ENCODE results near the gene CNIH3.
"Not testable (repeated sequence)": the region's sequence is repeated elsewhere in the genome, so short reads cannot be mapped to it uniquely, and the experiment has no call there.

CNIH3 gene

DNA sequence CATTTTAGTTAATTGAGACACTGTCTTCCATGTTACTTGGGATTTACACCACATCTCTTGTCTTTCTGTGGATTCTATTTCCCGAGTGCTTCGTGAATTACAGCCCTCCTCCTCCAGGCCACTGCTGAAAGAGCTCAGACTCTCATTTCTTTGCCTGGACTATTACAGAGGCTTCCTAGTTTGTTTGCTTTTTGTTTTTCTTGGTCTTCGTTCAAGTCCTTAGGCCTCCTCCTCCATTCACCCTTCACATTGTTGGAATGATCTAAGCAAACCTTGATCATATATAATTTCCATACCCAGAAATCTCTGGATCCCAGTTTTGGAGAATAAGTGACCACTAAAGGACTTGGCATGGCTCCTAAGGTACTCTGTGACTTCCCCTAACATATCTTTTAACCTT is 94.1 kb downstream of the CNIH3 start:
- DNase-seq = no peak
- Mint-ChIP-seq H3K4me3 (no peak overlapping the region), H3K4me1 (peaks cover 30% of the 10 kb centered on the region), H3K36me3 (ENCODE audit: low read depth) (no peaks in the 10 kb centered on the region), H3K9me3 (no peaks in the 10 kb centered on the region), H3K27ac (no peak overlapping the region), H3K27me3 (ENCODE audit: low read depth, poor library complexity) (peaks cover 12% of the 10 kb centered on the region)
- TF ChIP-seq, protein P1, sequence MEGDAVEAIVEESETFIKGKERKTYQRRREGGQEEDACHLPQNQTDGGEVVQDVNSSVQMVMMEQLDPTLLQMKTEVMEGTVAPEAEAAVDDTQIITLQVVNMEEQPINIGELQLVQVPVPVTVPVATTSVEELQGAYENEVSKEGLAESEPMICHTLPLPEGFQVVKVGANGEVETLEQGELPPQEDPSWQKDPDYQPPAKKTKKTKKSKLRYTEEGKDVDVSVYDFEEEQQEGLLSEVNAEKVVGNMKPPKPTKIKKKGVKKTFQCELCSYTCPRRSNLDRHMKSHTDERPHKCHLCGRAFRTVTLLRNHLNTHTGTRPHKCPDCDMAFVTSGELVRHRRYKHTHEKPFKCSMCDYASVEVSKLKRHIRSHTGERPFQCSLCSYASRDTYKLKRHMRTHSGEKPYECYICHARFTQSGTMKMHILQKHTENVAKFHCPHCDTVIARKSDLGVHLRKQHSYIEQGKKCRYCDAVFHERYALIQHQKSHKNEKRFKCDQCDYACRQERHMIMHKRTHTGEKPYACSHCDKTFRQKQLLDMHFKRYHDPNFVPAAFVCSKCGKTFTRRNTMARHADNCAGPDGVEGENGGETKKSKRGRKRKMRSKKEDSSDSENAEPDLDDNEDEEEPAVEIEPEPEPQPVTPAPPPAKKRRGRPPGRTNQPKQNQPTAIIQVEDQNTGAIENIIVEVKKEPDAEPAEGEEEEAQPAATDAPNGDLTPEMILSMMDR (IDR thresholded peaks at IDR 0.05) = no peak

DNA sequence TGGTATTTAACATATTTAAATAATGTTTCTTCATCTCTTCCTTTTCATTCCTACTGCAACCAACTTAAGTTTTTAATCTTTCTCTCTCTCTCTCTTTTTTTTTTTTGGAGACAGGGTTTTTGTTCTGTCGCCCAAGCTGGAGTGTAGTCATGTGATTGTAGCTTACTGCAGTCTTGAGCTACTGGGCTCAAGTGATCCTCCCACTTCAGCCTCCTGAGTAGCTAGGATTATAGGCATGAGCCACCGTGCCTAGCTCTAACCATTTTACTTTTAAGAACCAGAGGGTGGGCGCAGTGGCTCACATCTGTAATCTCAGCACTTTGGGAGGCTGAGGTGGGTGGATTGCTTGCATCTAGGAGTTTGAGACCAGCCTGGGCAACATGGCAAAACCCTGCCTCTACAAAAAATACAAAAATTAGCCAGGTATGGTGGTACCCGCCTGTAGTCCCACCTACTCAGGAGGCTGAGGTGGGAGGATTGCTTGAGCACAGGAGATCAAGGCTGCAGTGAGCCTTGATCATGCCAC is 95.2 kb downstream of the CNIH3 start:
- DNase-seq; H3K4me3 Mint-ChIP-seq; H3K27ac Mint-ChIP-seq; H3K36me3 Mint-ChIP-seq (ENCODE audit: low read depth); H3K27me3 Mint-ChIP-seq (ENCODE audit: low read depth, poor library complexity); H3K9me3 Mint-ChIP-seq: not testable (repeated sequence)
- H3K4me1 Mint-ChIP-seq = peaks cover 36% of the 10 kb centered on the region

DNA sequence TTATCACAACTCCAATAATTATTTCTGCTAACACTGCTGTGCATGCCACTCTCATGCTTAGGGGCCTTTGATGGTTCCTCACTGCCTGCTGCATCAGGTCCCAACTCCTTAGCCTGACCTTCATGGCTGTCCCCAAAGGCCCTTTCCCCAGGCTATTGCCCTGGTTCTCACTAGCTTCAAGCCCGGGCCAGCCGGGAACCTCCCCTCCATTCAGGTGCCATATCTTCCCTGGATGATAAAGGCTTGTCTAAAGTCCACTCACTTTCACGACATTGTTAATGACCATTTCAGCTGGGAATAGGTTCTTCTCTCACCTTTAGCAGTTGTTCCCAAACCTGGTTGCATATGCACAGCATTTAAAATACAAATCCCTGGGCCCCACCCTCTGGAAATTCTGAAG is 95.8 kb downstream of the CNIH3 start:
- TF ChIP-seq, protein P1 (IDR thresholded peaks at IDR 0.05) = no peak
- Mint-ChIP-seq H3K36me3 (ENCODE audit: low read depth) (no peaks in the 10 kb centered on the region), H3K27ac (no peak overlapping the region), H3K27me3 (ENCODE audit: low read depth, poor library complexity) (peaks cover 9% of the 10 kb centered on the region), H3K4me1 (peaks cover 36% of the 10 kb centered on the region), H3K4me3 (no peak overlapping the region), H3K9me3 (no peaks in the 10 kb centered on the region)
- no peak for DNase-seq

DNA sequence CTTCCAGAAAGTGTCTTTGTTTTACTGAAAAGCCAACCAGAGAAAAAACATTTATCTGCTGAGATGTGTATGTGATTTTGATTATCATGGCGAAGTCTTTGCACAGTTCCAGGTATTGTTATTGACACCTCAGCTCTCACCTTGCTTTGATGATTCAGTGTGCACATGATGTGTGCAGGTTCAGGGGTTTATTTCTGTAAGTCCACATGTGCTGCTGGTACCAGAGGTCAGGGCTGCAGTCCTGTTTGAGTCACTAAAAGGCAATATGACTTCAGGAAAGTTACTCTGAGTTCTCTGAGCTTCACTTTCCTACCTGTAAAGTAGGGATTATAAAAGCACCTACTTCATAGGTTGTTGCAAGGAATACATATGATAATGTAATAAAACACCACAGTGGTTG is 97.1 kb downstream of the CNIH3 start:
- DNase-seq = no peak
- H3K4me1 Mint-ChIP-seq = peaks cover 37% of the 10 kb centered on the region
- H3K36me3 Mint-ChIP-seq (ENCODE audit: low read depth) = no peaks in the 10 kb centered on the region
- peaks cover 4% of the 10 kb centered on the region for H3K27me3 Mint-ChIP-seq (ENCODE audit: low read depth, poor library complexity)
- TF ChIP-seq, protein P1 (IDR thresholded peaks at IDR 0.05) = no peak
- H3K27ac Mint-ChIP-seq = no peak overlapping the region
- no peaks in the 10 kb centered on the region for H3K9me3 Mint-ChIP-seq
- H3K4me3 Mint-ChIP-seq = no peak overlapping the region

DNA sequence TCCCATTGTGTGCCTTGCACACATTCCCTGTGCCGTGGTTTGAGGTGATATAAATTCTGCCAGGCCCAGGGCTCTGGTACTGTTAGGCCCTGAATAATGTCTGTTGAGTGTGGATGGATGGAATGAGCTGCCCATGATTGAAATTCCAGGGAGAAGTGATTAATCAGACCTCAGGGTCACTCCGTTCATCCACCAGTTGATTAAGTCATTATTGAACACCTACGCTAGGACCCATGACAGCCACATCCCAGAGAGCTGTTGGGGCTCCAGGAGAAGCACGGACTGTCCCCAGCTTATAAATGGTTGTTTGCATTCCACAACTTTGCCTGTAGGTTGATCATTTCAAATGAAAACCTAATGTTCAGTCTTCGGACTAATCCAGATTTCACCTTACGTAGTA is 98.4 kb downstream of the CNIH3 start:
- TF ChIP-seq, protein P1 (IDR thresholded peaks at IDR 0.05) = no peak
- H3K4me3 Mint-ChIP-seq = no peak overlapping the region
- peaks cover 36% of the 10 kb centered on the region for H3K4me1 Mint-ChIP-seq
- peaks cover 4% of the 10 kb centered on the region for H3K27me3 Mint-ChIP-seq (ENCODE audit: low read depth, poor library complexity)
- DNase-seq = no peak
- H3K9me3 Mint-ChIP-seq = no peaks in the 10 kb centered on the region
- no peaks in the 10 kb centered on the region for H3K36me3 Mint-ChIP-seq (ENCODE audit: low read depth)
- H3K27ac Mint-ChIP-seq = no peak overlapping the region

DNA sequence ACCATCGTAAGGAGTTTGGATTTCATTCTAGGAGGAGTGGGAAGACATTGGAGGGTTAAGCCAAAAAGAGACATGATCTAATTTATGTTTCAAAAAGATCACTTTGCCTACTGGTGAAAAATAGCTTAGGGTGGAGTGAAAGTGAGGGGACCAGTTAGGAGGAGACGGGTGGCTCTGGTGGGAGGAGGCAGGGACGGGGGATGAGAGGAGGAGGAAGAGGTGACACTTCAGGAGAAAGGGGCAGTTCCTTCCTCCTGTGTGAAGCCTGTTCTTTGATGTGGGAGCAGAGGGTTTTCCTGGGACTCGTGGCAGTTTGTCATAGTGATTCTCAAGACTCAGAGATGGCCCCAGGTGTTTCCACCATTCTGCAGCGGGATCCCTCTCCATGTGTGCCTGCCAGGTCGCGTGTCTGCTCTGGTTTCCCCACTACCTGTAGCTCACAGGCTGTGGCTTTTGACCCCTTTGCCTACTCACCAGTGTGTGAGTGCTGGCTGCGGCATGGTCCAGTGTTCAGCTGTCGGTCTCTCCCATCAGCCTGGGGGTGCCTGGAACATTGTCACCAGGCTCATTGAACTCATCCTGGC is 102.4 kb downstream of the CNIH3 start:
- H3K4me3 Mint-ChIP-seq = no peak overlapping the region
- no peak for DNase-seq
- H3K27ac Mint-ChIP-seq = peak overlapping the region; percentile 91
- H3K36me3 Mint-ChIP-seq (ENCODE audit: low read depth) = no peaks in the 10 kb centered on the region
- peaks cover 56% of the 10 kb centered on the region for H3K4me1 Mint-ChIP-seq
- TF ChIP-seq, protein P1 (IDR thresholded peaks at IDR 0.05) = no peak
- no peaks in the 10 kb centered on the region for H3K9me3 Mint-ChIP-seq
- no peaks in the 10 kb centered on the region for H3K27me3 Mint-ChIP-seq (ENCODE audit: low read depth, poor library complexity)

Data from nephron progenitor cell (in vitro differentiated cells).